HG03521 (cell line): Measurements from ENCODE around the gene TIGD6.

Experiments used
- ATAC-seq: cut with Tn5 transposase; IDR thresholded peaks from one replicate; pipeline ENCODE4 v1.9.1; 2021; ENCODE audit warnings: mild to moderate bottlenecking, moderate library complexity; ENCODE audit not compliant: unreplicated experiment

TIGD6 gene

GRCh38 chr5:150017226-150018005, 17.0 kb upstream of the TIGD6 start:
- ATAC-seq = no peak

- ATAC-seq = no peak
These were observed 16.1 kb upstream of the TIGD6 start for GRCh38 chr5:150016537-150016936.

GRCh38 chr5:150015415-150015814, 15.0 kb upstream of the TIGD6 start:
- ATAC-seq = no peak

GRCh38 chr5:150014456-150014855, 14.0 kb upstream of the TIGD6 start:
- no peak for ATAC-seq

- no peak for ATAC-seq
These were observed 13.5 kb upstream of the TIGD6 start for GRCh38 chr5:150013931-150014330.

- ATAC-seq = no peak
These were observed 9.4 kb upstream of the TIGD6 start for GRCh38 chr5:150009671-150010387.

- no peak for ATAC-seq
These were observed 6.6 kb upstream of the TIGD6 start for GRCh38 chr5:150007050-150007449.

GRCh38 chr5:150006318-150006717, 5.9 kb upstream of the TIGD6 start:
- no peak for ATAC-seq

GRCh38 chr5:150001660-150002486, 1.4 kb upstream of the TIGD6 start:
- peak; percentile 55 for ATAC-seq

GRCh38 chr5:150000990-150001659, 671 bp upstream of the TIGD6 start:
- ATAC-seq = no peak

- ATAC-seq = no peak
These were observed 593 bp downstream of the TIGD6 start for GRCh38 chr5:149999866-150000255.

GRCh38 chr5:149999359-149999758, 1.1 kb downstream of the TIGD6 start:
- no peak for ATAC-seq

GRCh38 chr5:149998281-149998680, 2.2 kb downstream of the TIGD6 start:
- no peak for ATAC-seq

GRCh38 chr5:149996205-149996890, 4.1 kb downstream of the TIGD6 start:
- no peak for ATAC-seq

- no peak for ATAC-seq
These were observed 4.9 kb downstream of the TIGD6 start for GRCh38 chr5:149995385-149996204.

GRCh38 chr5:149993471-149993870, 7.0 kb downstream of the TIGD6 start:
- ATAC-seq = no peak

- peak; percentile 51 for ATAC-seq
These were observed 9.7 kb downstream of the TIGD6 start for GRCh38 chr5:149990518-149991376.

- ATAC-seq = no peak
These were observed 12.3 kb downstream of the TIGD6 start for GRCh38 chr5:149988126-149988525.

GRCh38 chr5:149982505-149982904, 17.9 kb downstream of the TIGD6 start:
- no peak for ATAC-seq
